IMR-90 (cell line): ENCODE data around the gene FANCE. TPM values are rescaled to one million over a fixed set of nuclear protein-coding genes. Genes with fewer than 3 reads are reported as not detected.

ENCODE experiments used
- ATAC-seq: fragments of 200-7000 bp; cut with Tn5 transposase; 2 replicates; pipeline ENCODE4 v1.9.1; 2020; ENCODE audit warnings: low read depth, mild to moderate bottlenecking, moderate library complexity
- BruUV-seq: library from RNA; stranded (reverse); fragments of 400-500 nt; replicated peaks from 2 replicates; lab custom pipeline; 2021; lab: Mats Ljungman, UMichigan
- CTCF ChIA-PET: fragments of 300-600 bp; formaldehyde crosslinking; extraction: SDS; loops from one replicate; lab custom pipeline; 2021; ENCODE audit warnings: antibody characterized with exemption; lab: Yijun Ruan, JAX
- POLR2A ChIA-PET: fragments of 300-600 bp; sonication (Branson Sonifier 250); formaldehyde crosslinking; loops from one replicate; lab custom pipeline; 2022; ENCODE audit warnings: antibody characterized with exemption; ENCODE audit not compliant: unreplicated experiment; lab: Charles Lee
- DNase-seq: peaks from one replicate; pipeline ENCODE4 v3.0.0; 2013
- H2AFZ ChIP-seq: replicated peaks from 2 replicates; pipeline ENCODE3; 2013; ENCODE audit warnings: low read length, mild to moderate bottlenecking; ENCODE audit not compliant: poor library complexity
- H2AK5ac ChIP-seq: 2 replicates; pipeline ENCODE4 v1.6.1; 2013; ENCODE audit warnings: low read depth, low read length, inconsistent platforms
- H2AK9ac ChIP-seq: replicated peaks from 2 replicates; pipeline ENCODE3; 2013; ENCODE audit warnings: mild to moderate bottlenecking, low read depth, low read length, moderate library complexity; ENCODE audit not compliant: poor library complexity
- H2BK120ac ChIP-seq: 2 replicates; pipeline ENCODE4 v1.6.1; 2013; ENCODE audit warnings: low read depth, low read length, inconsistent platforms
- H2BK15ac ChIP-seq: 3 replicates; pipeline ENCODE4 v1.6.1; 2013; ENCODE audit warnings: low read depth, low read length, inconsistent platforms
- H2BK20ac ChIP-seq: 2 replicates; pipeline ENCODE4 v1.6.1; 2013; ENCODE audit warnings: low read depth, mild to moderate bottlenecking, inconsistent platforms, low read length, moderate library complexity
- H2BK5ac ChIP-seq: 2 replicates; pipeline ENCODE4 v1.6.1; 2013; ENCODE audit warnings: mild to moderate bottlenecking, low read depth, low read length, inconsistent platforms; ENCODE audit not compliant: poor library complexity, severe bottlenecking
- H3K14ac ChIP-seq: replicated peaks from 2 replicates; pipeline ENCODE4 v1.6.1; 2013; ENCODE audit warnings: low read depth, low read length, inconsistent platforms
- H3K18ac ChIP-seq: 2 replicates; pipeline ENCODE4 v1.6.1; 2013; ENCODE audit warnings: low read depth, low read length, control low read depth
- H3K23ac ChIP-seq: 2 replicates; pipeline ENCODE4 v1.6.1; 2013; ENCODE audit warnings: low read depth, low read length, inconsistent platforms
- H3K27ac ChIP-seq: 2 replicates; pipeline ENCODE4 v1.5.1; 2013; ENCODE audit warnings: mild to moderate bottlenecking, control low read depth, low read length; ENCODE audit not compliant: insufficient read depth
- H3K27me3 ChIP-seq: 2 replicates; pipeline ENCODE4 v1.6.1; 2013; ENCODE audit warnings: low read length; ENCODE audit not compliant: control insufficient read depth, insufficient read depth
- H3K36me3 ChIP-seq: 2 replicates; pipeline ENCODE4 v1.6.1; 2013; ENCODE audit warnings: low read length, mixed read lengths; ENCODE audit not compliant: control insufficient read depth, insufficient read depth
- H3K4ac ChIP-seq: 2 replicates; pipeline ENCODE4 v1.6.1; 2013; ENCODE audit warnings: low read depth, low read length, inconsistent platforms
- H3K4me1 ChIP-seq: 2 replicates; pipeline ENCODE4 v1.6.1; 2013; ENCODE audit warnings: low read length, mixed read lengths; ENCODE audit not compliant: control insufficient read depth, insufficient read depth
- H3K4me2 ChIP-seq: 2 replicates; pipeline ENCODE4 v1.6.1; 2013; ENCODE audit warnings: low read depth, mild to moderate bottlenecking, control low read depth, low read length, moderate library complexity
- H3K4me3 ChIP-seq: 2 replicates; pipeline ENCODE4 v1.5.1; 2013; ENCODE audit warnings: low read depth, mild to moderate bottlenecking, control low read depth, low read length, moderate library complexity; ENCODE audit not compliant: insufficient read depth
- H3K56ac ChIP-seq: 2 replicates; pipeline ENCODE4 v1.6.1; 2013; ENCODE audit warnings: low read length, inconsistent platforms; ENCODE audit not compliant: insufficient read depth; ENCODE audit errors: extremely low read depth
- H3K79me1 ChIP-seq, 2 experiments: 2 replicates each; pipeline ENCODE4 v1.6.1; 2013; ENCODE audit warnings: low read length in 2 of 2, inconsistent platforms in 1 of 2, low read depth in 1 of 2
- H3K9ac ChIP-seq: 2 replicates; pipeline ENCODE4 v1.6.1; 2013; ENCODE audit warnings: low read depth, low read length, control low read depth
- H3K9me1 ChIP-seq: 2 replicates; pipeline ENCODE4 v1.6.1; 2013; ENCODE audit warnings: low read length, inconsistent platforms; ENCODE audit not compliant: insufficient read depth
- H3K9me3 ChIP-seq: 2 replicates; pipeline ENCODE4 v1.6.1; 2013; ENCODE audit warnings: low read length; ENCODE audit not compliant: control insufficient read depth, insufficient read depth
- H4K20me1 ChIP-seq: 2 replicates; pipeline ENCODE4 v1.6.1; 2013; ENCODE audit warnings: low read length, inconsistent platforms; ENCODE audit not compliant: insufficient read depth
- H4K5ac ChIP-seq: 2 replicates; pipeline ENCODE4 v1.6.1; 2013; ENCODE audit warnings: mild to moderate bottlenecking, low read depth, low read length, control low read depth
- H4K8ac ChIP-seq, 2 experiments: 2 replicates each; pipeline ENCODE4 v1.6.1; 2013; ENCODE audit warnings: low read depth in 2 of 2, low read length in 2 of 2, control low read depth in 1 of 2, inconsistent platforms in 1 of 2
- H4K91ac ChIP-seq: 2 replicates; pipeline ENCODE4 v1.6.1; 2013; ENCODE audit warnings: low read depth, low read length, inconsistent platforms; ENCODE audit not compliant: insufficient read depth
- BHLHE40 ChIP-seq: fragments of 150-350 bp; IDR thresholded peaks from 2 replicates; pipeline ENCODE4 v1.6.1; 2016; ENCODE audit warnings: mild to moderate bottlenecking, low read depth, low read length
- NFE2L2 ChIP-seq: fragments of 150-350 bp; IDR thresholded peaks from 2 replicates; pipeline ENCODE4 v1.6.1; 2016; ENCODE audit warnings: low read depth, mild to moderate bottlenecking, low read length
- USF2 ChIP-seq: fragments of 150-350 bp; IDR thresholded peaks from 2 replicates; pipeline ENCODE4 v1.6.1; 2017; ENCODE audit warnings: mild to moderate bottlenecking, antibody characterized with exemption, low read length, low read depth
- WGBS, 2 experiments: methylation state at CpG; one replicate each; pipeline versions ENCODE4 v1.1.5 to v1.1.7; 2013; ENCODE audit warnings: missing lambda C conversion rate in 2 of 2; ENCODE audit not compliant: insufficient read length in 1 of 2; ENCODE audit errors: extremely low coverage in 2 of 2; 5-methylcytosine and 5-hydroxymethylcytosine counted together
- dilution Hi-C: fragments of 300-500 bp; cut with HindIII; formaldehyde crosslinking; loops from one replicate; pipeline ENCODE4 v1.14.3; 2018; ENCODE audit warnings: low sequenced_read_pairs; ENCODE audit not compliant: unreplicated experiment
- in situ Hi-C: fragments of 300-500 bp; cut with MboI; formaldehyde crosslinking; loops from 3 replicates; pipeline ENCODE4 v1.14.3; 2019; ENCODE audit warnings: low sequenced_read_pairs, inconsistent platforms, mixed read lengths
- intact Hi-C: fragments of 100-400 bp; cut with micrococcal nuclease; formaldehyde crosslinking; loops from 2 replicates; pipeline ENCODE4 v1.10.0; 2022
- polyA plus RNA-seq, 3 experiments: library from polyadenylated mRNA; depleted of rRNA; stranded (reverse); fragments of >200 nt; gene quantifications; 2 replicates each; pipeline ENCODE4 v1.2.3, GENCODE V29; 2012; ENCODE audit warnings: low replicate concordance in 1 of 3
- total RNA-seq: library from RNA; depleted of rRNA; stranded (reverse); fragments of >200 nt; gene quantifications from 2 replicates; pipeline ENCODE4 v1.2.3, GENCODE V29; 2012

The FANCE gene
- total and polyA plus RNA-seq, 2 of the 4 experiments (the other 2 are of a cell fraction), result 7.1 to 9.1 TPM

- Histone ChIP-seq H4K91ac (no peak overlapping the region), H2BK120ac (no peak overlapping the region), H2BK15ac (no peak overlapping the region), H2AK9ac (peak overlapping the region; percentile 40), H3K9me1 (peaks cover 17% of the 10 kb centered on the region), H3K36me3 (no peaks in the 10 kb centered on the region), H3K14ac (peak overlapping the region; percentile 52; the same call in 1 of the 2 replicates), H3K18ac (no peak overlapping the region), H2BK5ac (no peak overlapping the region), H3K79me1 (peaks cover 0 to 19% of the 10 kb centered on the region in 2 experiments; a peak in 2 of 4 replicates), H3K9me3 (no peaks in the 10 kb centered on the region), H3K27me3 (peaks cover 7% of the 10 kb centered on the region; the same call in 1 of the 2 replicates), H3K4me3 (no peak overlapping the region), H4K5ac (no peak overlapping the region), H3K9ac (no peak overlapping the region), H4K20me1 (peaks cover 4% of the 10 kb centered on the region; the same call in 1 of the 2 replicates), H3K56ac (no peak overlapping the region), H3K23ac (peak overlapping the region; percentile 23), H3K4me1 (peaks cover 9% of the 10 kb centered on the region), H3K27ac (no peak overlapping the region), H3K4ac (peak overlapping the region; percentile 13; the same call in 1 of the 2 replicates), H3K4me2 (no peak overlapping the region), H2AFZ (peak overlapping the region; percentile 44), H2AK5ac (no peak overlapping the region), H4K8ac (peak overlapping the region in 1 of 2 experiments; percentile 30; a peak in 1 of 4 replicates), H2BK20ac (no peak overlapping the region)
- dilution Hi-C loops, result no loop called here
- BruUV-seq, result no TSS peak
- intact Hi-C loops, result no loop called here
- ATAC-seq (no peak), DNase-seq (peak; percentile 76)
- in situ Hi-C loops, result no loop called here
- TF ChIP-seq BHLHE40, result peak; percentile 20; the same call in 1 of the 2 replicates
- peak; percentile 64 for TF ChIP-seq USF2
- TF ChIP-seq NFE2L2, result no peak
- POLR2A ChIA-PET, result no interaction called here
- 82% methylated on average over 3 of the region's 6 CpGs; no CpG with 5 or more reads in 1 of the 2 experiments for WGBS, 2 experiments
- CTCF ChIA-PET, result interaction anchor here (1.0 kb wide), 1 partner anchor 27 kb away, joined by 3 read pairs; no protein-coding TSS in a partner anchor
Measured at GRCh38 chr6:35500782-35501181, 48.6 kb downstream of the FANCE start.
